MM.1S (cell line): Measurements from ENCODE around the gene DGCR6.

Source experiments
- EZH2 ChIP-seq: fragments of 300-600 bp; sonication (generic); optimal IDR thresholded peaks from 2 replicates; pipeline ENCODE3; 2017; ENCODE audit warnings: low read depth, mild to moderate bottlenecking, antibody characterized with exemption, low read length, mixed read lengths
- EZH2phosphoT487 ChIP-seq: fragments of 300-600 bp; sonication (generic); IDR thresholded peaks from 2 replicates; pipeline ENCODE4 v1.6.1; 2018; ENCODE audit warnings: antibody characterized with exemption, low read length
- TF ChIP-seq, protein P1 (sequence below): fragments of 300-600 bp; sonication (generic); IDR thresholded peaks from 2 replicates; pipeline ENCODE4 v1.5.1; 2016; ENCODE audit warnings: antibody characterized with exemption, low read length, mixed read lengths

DNA sequence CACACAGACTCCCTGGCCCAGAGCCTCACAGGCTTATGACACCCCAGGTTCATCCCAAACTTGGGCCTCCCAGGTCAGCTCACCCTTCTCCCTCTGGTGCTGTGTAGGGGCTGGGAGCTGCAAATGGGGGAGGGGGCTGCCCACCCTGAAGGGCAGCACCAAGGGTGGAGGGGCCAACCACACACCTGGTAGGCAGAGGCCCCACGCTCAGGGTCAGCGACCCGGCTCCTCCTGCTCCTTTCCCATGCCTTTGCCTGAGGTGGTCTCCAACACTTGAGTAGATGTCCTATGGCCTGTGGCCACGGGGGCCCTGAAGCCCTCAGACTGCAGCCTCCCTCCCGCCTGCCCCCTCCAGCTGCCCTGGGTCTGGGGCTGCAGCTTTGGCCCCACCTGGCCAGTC lies 3.4 kb downstream of the DGCR6 start:
- TF ChIP-seq, protein P1, sequence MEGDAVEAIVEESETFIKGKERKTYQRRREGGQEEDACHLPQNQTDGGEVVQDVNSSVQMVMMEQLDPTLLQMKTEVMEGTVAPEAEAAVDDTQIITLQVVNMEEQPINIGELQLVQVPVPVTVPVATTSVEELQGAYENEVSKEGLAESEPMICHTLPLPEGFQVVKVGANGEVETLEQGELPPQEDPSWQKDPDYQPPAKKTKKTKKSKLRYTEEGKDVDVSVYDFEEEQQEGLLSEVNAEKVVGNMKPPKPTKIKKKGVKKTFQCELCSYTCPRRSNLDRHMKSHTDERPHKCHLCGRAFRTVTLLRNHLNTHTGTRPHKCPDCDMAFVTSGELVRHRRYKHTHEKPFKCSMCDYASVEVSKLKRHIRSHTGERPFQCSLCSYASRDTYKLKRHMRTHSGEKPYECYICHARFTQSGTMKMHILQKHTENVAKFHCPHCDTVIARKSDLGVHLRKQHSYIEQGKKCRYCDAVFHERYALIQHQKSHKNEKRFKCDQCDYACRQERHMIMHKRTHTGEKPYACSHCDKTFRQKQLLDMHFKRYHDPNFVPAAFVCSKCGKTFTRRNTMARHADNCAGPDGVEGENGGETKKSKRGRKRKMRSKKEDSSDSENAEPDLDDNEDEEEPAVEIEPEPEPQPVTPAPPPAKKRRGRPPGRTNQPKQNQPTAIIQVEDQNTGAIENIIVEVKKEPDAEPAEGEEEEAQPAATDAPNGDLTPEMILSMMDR, result no peak
- TF ChIP-seq EZH2, result no peak
- no peak for TF ChIP-seq EZH2phosphoT487
